CD4-positive, alpha-beta memory T cell (primary cell): ENCODE results near the gene DOCK3. TPM values are rescaled to one million over a fixed set of nuclear protein-coding genes. Genes with fewer than 3 reads are reported as not detected.
"Not testable (repeated sequence)": the region's sequence is repeated elsewhere in the genome, so short reads cannot be mapped to it uniquely, and the experiment has no call there.

Experiments used
- CTCF ChIA-PET: fragments of 350-600 bp; sonication (Branson Sonifier 250); formaldehyde crosslinking; loops from one replicate; lab custom pipeline; 2021; ENCODE audit warnings: inconsistent platforms; ENCODE audit not compliant: partially characterized antibody; lab: Charles Lee
- POLR2A ChIA-PET: fragments of 350-600 bp; sonication (Branson Sonifier 250); formaldehyde crosslinking; loops from one replicate; lab custom pipeline; 2021; ENCODE audit not compliant: partially characterized antibody; lab: Charles Lee
- DNase-seq, 5 donors: peaks; one replicate each; pipeline versions ENCODE4 v3.0.0 to v3.0.0-alpha.2; 2020 to 2022; ENCODE audit warnings: mixed read lengths in 1 of 5
- H3K27ac ChIP-seq: one replicate; pipeline ENCODE4 v1.7.0; 2013; ENCODE audit warnings: low read depth, low read length
- H3K27me3 ChIP-seq: 2 replicates; pipeline ENCODE4 v1.7.0; 2013; ENCODE audit warnings: mild to moderate bottlenecking, low read length, moderate library complexity; ENCODE audit not compliant: insufficient read depth
- H3K36me3 ChIP-seq: 2 replicates; pipeline ENCODE4 v1.7.0; 2013; ENCODE audit warnings: mild to moderate bottlenecking, low read length, moderate library complexity; ENCODE audit not compliant: insufficient read depth
- H3K4me1 ChIP-seq: 2 replicates; pipeline ENCODE4 v1.7.0; 2013; ENCODE audit warnings: mild to moderate bottlenecking, low read length, moderate library complexity; ENCODE audit not compliant: insufficient read depth
- H3K4me3 ChIP-seq, 2 donors: one replicate each; pipeline ENCODE4 v1.7.0; 2013; ENCODE audit warnings: low read length in 2 of 2, mild to moderate bottlenecking in 1 of 2
- H3K9me3 ChIP-seq, 2 donors: one replicate each; pipeline ENCODE4 v1.7.0; 2013; ENCODE audit warnings: low read length in 2 of 2, control low read depth in 1 of 2; ENCODE audit not compliant: control insufficient read depth in 1 of 2
- H3K27ac Mint-ChIP-seq, 7 donors: one replicate each; pipeline ENCODE4 v1.8.0; 2020 to 2021; ENCODE audit warnings: mixed read lengths in 7 of 7, mild to moderate bottlenecking in 6 of 7, inconsistent platforms in 3 of 7, moderate library complexity in 3 of 7
- H3K27me3 Mint-ChIP-seq, 2 donors: one replicate each; pipeline ENCODE4 v1.8.0; 2020 to 2021; ENCODE audit warnings: mixed read lengths in 2 of 2
- H3K36me3 Mint-ChIP-seq, 2 donors: one replicate each; pipeline ENCODE4 v1.8.0; 2020 to 2021; ENCODE audit warnings: mixed read lengths in 2 of 2, inconsistent platforms in 1 of 2, mild to moderate bottlenecking in 1 of 2
- H3K4me1 Mint-ChIP-seq, 4 donors: one replicate each; pipeline ENCODE4 v1.8.0; 2020 to 2021; ENCODE audit warnings: mixed read lengths in 4 of 4, mild to moderate bottlenecking in 1 of 4
- H3K4me3 Mint-ChIP-seq, 8 donors: one replicate each; pipeline ENCODE4 v1.8.0; 2020 to 2021; ENCODE audit warnings: mixed read lengths in 8 of 8, mild to moderate bottlenecking in 7 of 8, moderate library complexity in 6 of 8, inconsistent platforms in 3 of 8
- H3K9me3 Mint-ChIP-seq, 8 donors: one replicate each; pipeline ENCODE4 v1.8.0; 2020 to 2021; ENCODE audit warnings: mixed read lengths in 8 of 8, mild to moderate bottlenecking in 5 of 8, inconsistent platforms in 3 of 8, moderate library complexity in 1 of 8
- intact Hi-C: fragments of 100-400 bp; cut with micrococcal nuclease; formaldehyde crosslinking; loops from one replicate; pipeline ENCODE4 v1.15.1; 2023
- polyA plus RNA-seq, 2 donors: library from polyadenylated mRNA; unstranded; fragments of 300-500 nt; fragmentation: Illumina TruSeq; gene quantifications; one replicate each; pipeline ENCODE4 v1.2.3, GENCODE V29; 2021
- total RNA-seq, 2 experiments: library from RNA; stranded (reverse); gene quantifications; one replicate each; pipeline ENCODE4 v1.2.3, GENCODE V29; 2021

The DOCK3 gene
- total and polyA plus RNA-seq, 4 experiments from 2014 or later = 0.04 to 2.6 (median 1.3) TPM

DNA sequence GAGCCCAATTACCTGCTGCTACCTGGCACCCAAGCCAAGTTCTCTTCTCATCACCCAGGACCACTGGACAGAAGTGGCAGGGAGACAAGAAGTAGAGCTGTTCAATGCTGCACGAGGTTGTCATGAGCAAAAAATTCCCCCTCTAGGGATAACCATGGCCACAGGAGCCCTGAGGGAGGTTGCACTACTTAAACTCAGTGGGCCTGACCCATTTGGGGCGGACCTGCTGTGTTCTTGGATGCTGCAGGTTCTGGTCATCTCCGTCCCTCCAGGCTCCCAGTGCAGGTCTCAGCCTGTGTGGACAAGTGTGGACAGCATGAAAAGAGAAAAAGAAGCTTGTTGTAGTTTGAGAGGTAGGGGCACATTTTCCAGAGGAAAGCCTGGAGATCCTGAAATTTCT lies 684.3 kb downstream of the DOCK3 start:
- H3K4me3 ChIP-seq = no peak overlapping the region
- intact Hi-C loops = no loop called here
- ChIA-PET POLR2A (no interaction called here), CTCF (no interaction called here)
- no peaks in the 10 kb centered on the region for H3K4me1 ChIP-seq
- Mint-ChIP-seq H3K9me3 (no peaks in the 10 kb centered on the region), H3K4me1 (peaks cover 0 to 5% (median 2%) of the 10 kb centered on the region in 4 donors), H3K4me3 (no peak overlapping the region), H3K36me3 (no peaks in the 10 kb centered on the region), H3K27ac (peak overlapping the region in 1 of 7 donors; percentile 43), H3K27me3 (no peaks in the 10 kb centered on the region)
- no peaks in the 10 kb centered on the region for H3K27me3 ChIP-seq
- no peak overlapping the region for H3K27ac ChIP-seq
- no peaks in the 10 kb centered on the region for H3K9me3 ChIP-seq
- no peaks in the 10 kb centered on the region for H3K36me3 ChIP-seq
- no peak for DNase-seq

DNA sequence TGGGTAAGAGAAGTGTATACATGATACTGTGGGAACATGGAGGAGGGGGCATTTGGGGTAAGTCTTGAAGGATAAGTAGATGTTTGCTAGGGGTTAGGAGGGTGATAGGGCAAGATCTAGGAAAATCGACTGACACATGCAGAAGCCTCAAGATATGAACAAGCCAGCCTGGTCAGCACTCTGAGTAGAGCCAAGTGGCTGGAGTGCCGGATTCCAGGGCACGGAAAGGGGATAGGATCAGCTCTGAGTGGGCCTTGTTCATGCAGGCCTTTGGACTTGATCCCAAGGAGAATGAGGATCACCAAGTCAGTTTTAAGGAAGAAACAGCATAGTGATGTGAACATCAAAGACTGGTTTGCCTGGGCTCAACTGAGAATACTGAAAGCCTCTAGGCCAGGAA lies 686.1 kb downstream of the DOCK3 start:
- H3K36me3 ChIP-seq = no peaks in the 10 kb centered on the region
- H3K9me3 ChIP-seq = no peaks in the 10 kb centered on the region
- Mint-ChIP-seq H3K36me3 (no peaks in the 10 kb centered on the region), H3K27me3 (no peaks in the 10 kb centered on the region), H3K9me3 (peaks cover 0 to 3% (median 0%) of the 10 kb centered on the region in 8 donors), H3K4me3 (no peak overlapping the region), H3K4me1 (no peaks in the 10 kb centered on the region), H3K27ac (no peak overlapping the region)
- no peak overlapping the region for H3K4me3 ChIP-seq
- no peak overlapping the region for H3K27ac ChIP-seq
- ChIA-PET POLR2A (no interaction called here), CTCF (no interaction called here)
- H3K4me1 ChIP-seq = no peaks in the 10 kb centered on the region
- DNase-seq = no peak
- H3K27me3 ChIP-seq = no peaks in the 10 kb centered on the region
- intact Hi-C loops = no loop called here

DNA sequence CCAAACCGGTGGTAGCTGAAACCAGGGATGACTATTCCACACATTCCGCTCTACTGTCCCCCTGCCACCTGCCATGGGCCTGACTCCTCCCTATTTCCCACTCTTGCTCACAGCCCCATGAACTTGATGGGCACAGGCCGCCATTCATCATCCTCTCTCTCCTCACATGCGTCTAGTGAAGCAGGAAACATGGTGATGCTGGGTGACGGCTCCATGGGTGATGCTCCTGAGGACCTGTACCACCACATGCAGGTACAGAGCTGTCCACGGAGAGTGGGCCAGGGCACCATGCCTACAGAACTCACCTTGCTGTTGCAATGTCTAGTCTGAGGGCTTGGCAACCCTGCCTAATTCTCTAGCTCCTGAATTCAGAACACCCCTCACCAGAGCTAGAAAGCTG lies 687.0 kb downstream of the DOCK3 start:
- no peaks in the 10 kb centered on the region for H3K27me3 ChIP-seq
- no peaks in the 10 kb centered on the region for H3K9me3 ChIP-seq
- no peaks in the 10 kb centered on the region for H3K36me3 ChIP-seq
- H3K4me3 Mint-ChIP-seq = no peak overlapping the region
- H3K36me3 Mint-ChIP-seq = no peaks in the 10 kb centered on the region
- H3K4me1 ChIP-seq = no peaks in the 10 kb centered on the region
- no peak for DNase-seq
- no peaks in the 10 kb centered on the region for H3K4me1 Mint-ChIP-seq
- no peak overlapping the region for H3K4me3 ChIP-seq
- H3K27ac Mint-ChIP-seq = no peak overlapping the region
- peaks cover 0 to 3% (median 0%) of the 10 kb centered on the region in 8 donors for H3K9me3 Mint-ChIP-seq
- CTCF ChIA-PET = interaction anchor here (1.3 kb wide), 1 partner anchor 390 kb away, joined by 4 read pairs; no protein-coding TSS in a partner anchor
- intact Hi-C loops = no loop called here
- peaks cover 0 to 2% of the 10 kb centered on the region in 2 donors for H3K27me3 Mint-ChIP-seq
- POLR2A ChIA-PET = no interaction called here
- H3K27ac ChIP-seq = no peak overlapping the region

DNA sequence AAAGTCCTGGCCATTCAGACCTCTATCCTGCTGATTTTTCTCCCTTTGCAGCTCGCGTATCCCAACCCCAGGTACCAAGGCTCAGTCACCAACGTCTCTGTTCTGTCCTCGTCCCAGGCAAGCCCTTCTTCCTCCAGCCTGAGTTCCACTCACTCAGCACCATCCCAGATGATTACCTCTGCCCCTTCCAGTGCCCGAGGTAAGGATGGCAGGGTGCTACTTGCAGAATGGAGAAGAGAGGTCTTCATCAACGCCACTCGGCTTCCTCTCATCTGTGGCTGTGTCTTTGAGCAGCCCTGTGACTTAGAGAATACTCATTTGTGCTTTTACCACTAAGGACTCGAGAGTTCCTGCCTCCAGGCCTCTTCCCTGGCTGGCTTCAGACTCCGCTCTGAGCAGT lies 687.7 kb downstream of the DOCK3 start:
- POLR2A ChIA-PET = no interaction called here

DNA sequence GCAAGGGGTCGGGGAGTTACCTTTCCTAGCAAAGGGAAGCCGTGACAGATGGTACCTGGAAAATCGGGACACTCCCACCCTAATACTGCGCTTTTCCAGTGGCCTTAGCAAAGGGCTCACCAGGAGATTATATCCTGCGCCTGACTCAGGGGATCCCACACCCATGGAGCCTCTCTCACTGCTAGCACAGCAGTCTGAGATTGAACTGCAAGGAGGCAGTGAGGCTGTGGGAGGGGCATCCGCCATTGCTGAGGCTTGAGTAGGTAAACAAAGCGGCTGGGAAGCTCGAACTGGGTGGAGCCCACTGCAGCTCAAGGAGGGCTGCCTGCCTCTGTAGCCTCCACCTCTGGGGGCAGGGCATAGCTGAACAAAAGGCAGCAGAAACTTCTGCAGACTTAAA lies 693.5 kb downstream of the DOCK3 start:
- POLR2A ChIA-PET = not testable (repeated sequence)

More for the DNA sequence above, 687.7 kb downstream of the DOCK3 start:
- Histone ChIP-seq H3K27me3 (no peaks in the 10 kb centered on the region), H3K36me3 (no peaks in the 10 kb centered on the region), H3K27ac (no peak overlapping the region), H3K4me1 (no peaks in the 10 kb centered on the region), H3K9me3 (no peaks in the 10 kb centered on the region), H3K4me3 (no peak overlapping the region)
- peaks cover 0 to 6% of the 10 kb centered on the region in 2 donors for H3K27me3 Mint-ChIP-seq
- CTCF ChIA-PET = interaction anchor here (1.3 kb wide), 1 partner anchor 391 kb away, joined by 4 read pairs; no protein-coding TSS in a partner anchor
- peaks cover 0 to 3% (median 0%) of the 10 kb centered on the region in 8 donors for H3K9me3 Mint-ChIP-seq
- H3K4me3 Mint-ChIP-seq = no peak overlapping the region
- intact Hi-C loops = no loop called here
- H3K4me1 Mint-ChIP-seq = no peaks in the 10 kb centered on the region
- H3K27ac Mint-ChIP-seq = peak overlapping the region in 1 of 7 donors; percentile 64
- no peak for DNase-seq
- H3K36me3 Mint-ChIP-seq = no peaks in the 10 kb centered on the region

DNA sequence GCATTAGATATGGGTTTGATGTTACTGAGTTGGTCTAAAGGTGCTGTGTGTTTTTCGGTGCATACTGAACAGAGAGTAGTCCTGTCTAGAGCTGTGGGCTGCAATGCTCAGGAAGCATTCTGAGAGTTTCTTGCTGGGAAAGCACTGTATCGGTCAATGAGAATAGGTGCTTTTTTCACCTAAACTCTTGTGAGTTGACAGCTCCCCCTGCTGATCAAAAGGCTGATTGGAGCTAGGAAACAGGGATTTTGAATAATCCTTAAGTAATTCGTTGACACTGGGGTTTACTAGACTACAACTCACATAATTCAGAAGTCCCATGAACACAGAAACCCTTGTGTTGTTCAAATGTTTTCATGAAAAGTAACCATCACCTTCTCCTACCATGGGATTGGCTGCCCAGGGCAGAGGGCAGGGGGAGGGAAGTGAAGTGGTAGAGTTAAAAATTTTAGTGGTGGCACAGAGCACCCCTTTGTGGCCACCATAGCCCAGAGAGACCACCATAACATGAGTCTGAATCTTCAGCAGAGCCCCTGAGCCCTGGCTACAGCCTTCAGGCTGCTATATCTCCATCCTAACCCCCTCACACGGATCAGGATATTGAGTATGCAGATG lies 697.3 kb downstream of the DOCK3 start:
- POLR2A ChIA-PET = interaction anchor here (1.1 to 1.6 kb wide), 4 partner anchors 13 to 756 kb away, joined by 3 to 10 read pairs (median 5); partner anchors contain the start of gene MANF
- no peaks in the 10 kb centered on the region for H3K36me3 Mint-ChIP-seq
- intact Hi-C loops = loop anchor here (1.0 to 2.0 kb wide), 3 partner anchors 401 to 756 kb away; no protein-coding TSS in a partner anchor
- no peaks in the 10 kb centered on the region for H3K36me3 ChIP-seq
- H3K9me3 Mint-ChIP-seq = peaks cover 0 to 2% (median 0%) of the 10 kb centered on the region in 8 donors
- H3K4me3 Mint-ChIP-seq = no peak overlapping the region
- peaks cover 2 to 10% of the 10 kb centered on the region in 2 donors for H3K27me3 Mint-ChIP-seq
- no peak overlapping the region for H3K4me3 ChIP-seq
- H3K4me1 ChIP-seq = no peaks in the 10 kb centered on the region
- CTCF ChIA-PET = interaction anchor here (0.8 to 5.9 kb wide), 12 partner anchors 13 to 802 kb away, joined by 3 to 46 read pairs (median 4); partner anchors contain the start of gene MANF
- H3K27ac ChIP-seq = no peak overlapping the region
- no peaks in the 10 kb centered on the region for H3K9me3 ChIP-seq
- H3K27ac Mint-ChIP-seq = no peak overlapping the region
- H3K4me1 Mint-ChIP-seq = peaks cover 0 to 2% (median 0%) of the 10 kb centered on the region in 4 donors
- H3K27me3 ChIP-seq = no peaks in the 10 kb centered on the region
- peak in 4 of 5 donors; percentile 51 to 58 (median 52) for DNase-seq

More for the DNA sequence above, 693.5 kb downstream of the DOCK3 start:
- H3K4me3 Mint-ChIP-seq, H3K4me1 ChIP-seq, intact Hi-C loops, H3K36me3 Mint-ChIP-seq, H3K27me3 ChIP-seq, H3K27ac ChIP-seq, H3K36me3 ChIP-seq, H3K27ac Mint-ChIP-seq, H3K9me3 Mint-ChIP-seq, H3K4me3 ChIP-seq, DNase-seq, H3K4me1 Mint-ChIP-seq, H3K9me3 ChIP-seq: not testable (repeated sequence)
- peaks cover 0 to 15% of the 10 kb centered on the region in 2 donors for H3K27me3 Mint-ChIP-seq
- CTCF ChIA-PET = interaction anchor here (4.1 to 5.9 kb wide), 2 partner anchors 397 to 753 kb away, joined by 45 to 46 read pairs; no protein-coding TSS in a partner anchor

DNA sequence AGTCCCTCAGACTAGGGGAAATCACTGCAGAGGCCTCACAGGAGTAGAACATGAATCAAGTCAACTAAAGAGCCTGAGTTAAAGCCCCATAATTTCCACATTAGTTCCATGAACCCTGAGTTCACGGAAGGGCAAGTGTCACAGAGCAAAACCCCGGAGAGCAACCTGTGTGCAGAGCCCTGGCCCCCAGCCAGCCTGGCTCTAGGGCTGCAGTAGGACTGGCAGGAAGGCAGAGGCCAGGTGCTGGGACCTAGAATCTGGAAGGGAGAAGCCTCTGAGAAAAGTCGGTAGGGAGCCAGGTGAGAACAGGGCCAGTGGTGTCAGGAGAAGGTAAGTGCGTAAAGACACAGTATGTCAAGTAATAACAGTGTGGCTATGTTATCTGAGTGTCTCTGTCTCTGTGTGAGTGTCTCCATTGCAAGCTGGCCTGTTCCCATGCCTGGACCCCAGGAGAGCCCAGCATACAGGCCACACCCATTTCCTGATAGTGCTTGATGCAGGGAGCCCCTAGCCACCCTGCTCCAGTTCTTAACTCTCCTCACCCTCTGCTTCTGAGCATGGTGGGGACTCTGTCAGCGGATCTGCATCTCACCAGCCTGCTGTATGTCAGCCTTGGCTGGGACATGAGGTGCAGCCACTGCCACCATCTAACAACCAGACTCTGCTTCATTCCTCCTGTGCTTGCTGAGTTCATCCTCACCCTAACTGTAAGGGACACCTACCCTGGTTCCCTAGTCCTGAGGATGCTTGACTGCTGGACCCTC lies 699.1 kb downstream of the DOCK3 start:
- H3K36me3 ChIP-seq = no peaks in the 10 kb centered on the region
- POLR2A ChIA-PET = no interaction called here
- no peak for DNase-seq
- CTCF ChIA-PET = interaction anchor here (5.9 kb wide), 1 partner anchor 759 kb away, joined by 45 read pairs; no protein-coding TSS in a partner anchor
- H3K9me3 ChIP-seq = no peaks in the 10 kb centered on the region
- Mint-ChIP-seq H3K4me1 (peaks cover 0 to 2% (median 0%) of the 10 kb centered on the region in 4 donors), H3K36me3 (no peaks in the 10 kb centered on the region), H3K9me3 (no peaks in the 10 kb centered on the region), H3K4me3 (no peak overlapping the region), H3K27ac (no peak overlapping the region), H3K27me3 (peaks cover 2 to 9% of the 10 kb centered on the region in 2 donors)
- intact Hi-C loops = loop anchor here (2.0 kb wide), 1 partner anchor 403 kb away; no protein-coding TSS in a partner anchor
- no peaks in the 10 kb centered on the region for H3K27me3 ChIP-seq
- no peaks in the 10 kb centered on the region for H3K4me1 ChIP-seq
- no peak overlapping the region for H3K4me3 ChIP-seq
- no peak overlapping the region for H3K27ac ChIP-seq
